Omental fat pad (tissue), 4 donors: ENCODE results near the gene PHF20. TPM values are rescaled to one million over a fixed set of nuclear protein-coding genes. Genes with fewer than 3 reads are reported as not detected.

Source experiments
- ATAC-seq: fragments of 150-250 bp; one replicate; pipeline ENCODE4 v1.9.1; 2016; ENCODE audit warnings: mild to moderate bottlenecking, moderate library complexity; ENCODE audit not compliant: low FRiP score
- DNase-seq: peaks from one replicate; pipeline ENCODE4 v3.0.0-alpha.2; 2019; ENCODE audit warnings: low spot score
- total RNA-seq, 4 donors: library from RNA; depleted of rRNA; stranded (reverse); fragments of >200 nt; gene quantifications; one replicate each; pipeline ENCODE4 v1.1.0, GENCODE V29; 2016
- TF ChIP-seq, protein P1 (sequence below), 3 donors: fragments of 450-650 bp; IDR thresholded peaks; one replicate each; pipeline ENCODE4 v1.5.1; 2016 to 2017; ENCODE audit warnings: antibody characterized with exemption in 3 of 3, mild to moderate bottlenecking in 3 of 3, moderate library complexity in 2 of 3

The PHF20 gene
- total RNA-seq, 4 donors from 2014 or later = 51.0 to 71.7 (median 54.8) TPM

DNA sequence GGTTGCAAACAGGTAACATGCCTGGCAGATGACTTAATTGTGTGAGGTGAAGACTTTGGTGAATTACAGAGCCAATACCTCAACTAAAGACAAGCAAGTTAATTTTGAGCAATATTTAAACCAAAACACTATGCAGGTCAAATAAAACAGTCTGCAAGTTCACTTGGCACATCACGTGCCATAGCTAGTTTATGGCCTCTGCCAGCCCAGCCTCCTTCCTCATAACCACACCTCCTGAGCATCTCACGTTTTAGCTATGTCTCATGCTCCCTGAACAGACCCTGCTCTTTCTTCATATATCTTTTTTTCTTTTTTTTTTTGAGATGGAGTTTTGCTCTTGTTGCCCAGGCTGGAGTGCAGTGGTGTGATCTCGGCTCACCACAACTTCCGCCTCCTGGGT, 192.1 kb downstream of the PHF20 start:
- ATAC-seq (no peak), DNase-seq (no peak)
- TF ChIP-seq, protein P1, sequence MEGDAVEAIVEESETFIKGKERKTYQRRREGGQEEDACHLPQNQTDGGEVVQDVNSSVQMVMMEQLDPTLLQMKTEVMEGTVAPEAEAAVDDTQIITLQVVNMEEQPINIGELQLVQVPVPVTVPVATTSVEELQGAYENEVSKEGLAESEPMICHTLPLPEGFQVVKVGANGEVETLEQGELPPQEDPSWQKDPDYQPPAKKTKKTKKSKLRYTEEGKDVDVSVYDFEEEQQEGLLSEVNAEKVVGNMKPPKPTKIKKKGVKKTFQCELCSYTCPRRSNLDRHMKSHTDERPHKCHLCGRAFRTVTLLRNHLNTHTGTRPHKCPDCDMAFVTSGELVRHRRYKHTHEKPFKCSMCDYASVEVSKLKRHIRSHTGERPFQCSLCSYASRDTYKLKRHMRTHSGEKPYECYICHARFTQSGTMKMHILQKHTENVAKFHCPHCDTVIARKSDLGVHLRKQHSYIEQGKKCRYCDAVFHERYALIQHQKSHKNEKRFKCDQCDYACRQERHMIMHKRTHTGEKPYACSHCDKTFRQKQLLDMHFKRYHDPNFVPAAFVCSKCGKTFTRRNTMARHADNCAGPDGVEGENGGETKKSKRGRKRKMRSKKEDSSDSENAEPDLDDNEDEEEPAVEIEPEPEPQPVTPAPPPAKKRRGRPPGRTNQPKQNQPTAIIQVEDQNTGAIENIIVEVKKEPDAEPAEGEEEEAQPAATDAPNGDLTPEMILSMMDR (IDR thresholded peaks at IDR 0.05) = no peak

DNA sequence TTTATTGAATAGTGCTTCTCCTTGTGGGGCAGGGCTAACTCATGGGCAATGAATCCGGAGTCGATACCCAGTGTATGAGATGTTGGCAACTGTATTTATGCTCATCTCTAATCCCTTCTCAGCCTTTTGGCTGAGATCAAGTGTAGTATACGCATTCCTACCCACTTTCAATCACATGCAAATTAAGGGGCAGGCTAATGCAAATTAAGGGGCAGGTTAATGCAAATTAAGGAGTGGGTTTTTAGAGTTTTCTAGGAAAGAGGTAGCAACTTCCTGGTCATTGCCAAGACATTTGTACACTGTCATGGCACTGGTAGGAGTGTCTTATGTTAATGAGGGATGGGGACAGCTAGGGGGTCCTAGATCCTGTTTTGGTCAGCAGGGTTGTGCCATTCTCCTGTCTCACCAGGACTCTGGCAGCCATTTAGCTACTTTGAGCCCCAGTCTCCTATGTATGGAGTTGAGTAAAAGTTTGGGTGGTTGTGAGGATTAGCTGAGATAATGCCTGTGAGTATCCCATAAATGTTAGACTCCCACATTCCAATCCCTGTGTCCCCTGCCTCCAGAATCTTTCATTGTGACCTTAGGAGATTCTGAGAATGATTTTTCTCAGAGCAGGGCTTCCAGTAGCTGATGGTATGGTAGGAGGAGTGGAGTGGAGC, 196.3 kb downstream of the PHF20 start, which contains the start of gene CNBD2:
TSS of gene CNBD2 (plus strand) at position 612 of the 662 bp plus-strand sequence. CDS start 173 bp downstream, outside the sequence.
- ATAC-seq = no peak
- DNase-seq = no peak
- TF ChIP-seq, protein P1 (IDR thresholded peaks at IDR 0.05) = no peak

DNA sequence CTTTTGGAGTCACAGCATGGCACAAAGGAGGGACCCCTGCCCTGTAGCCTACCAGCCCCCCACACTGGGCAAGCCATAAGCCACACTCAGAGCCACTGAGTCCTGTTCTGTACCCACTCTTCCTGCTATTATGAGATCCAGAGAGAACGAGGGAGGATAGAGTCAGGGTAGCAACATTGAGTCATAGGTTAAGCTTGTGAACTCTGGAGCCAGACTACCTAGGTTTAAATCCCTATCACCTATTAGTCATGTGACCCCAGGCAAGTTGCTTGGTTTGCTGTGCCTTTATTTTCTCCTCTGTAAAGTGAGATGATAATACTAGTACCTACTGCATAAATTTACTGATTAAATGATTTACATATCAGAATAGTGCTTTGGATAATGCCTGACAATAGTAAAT, 197.1 kb downstream of the PHF20 start:
- DNase-seq (no peak), ATAC-seq (no peak)
- TF ChIP-seq, protein P1 (IDR thresholded peaks at IDR 0.05) = no peak

DNA sequence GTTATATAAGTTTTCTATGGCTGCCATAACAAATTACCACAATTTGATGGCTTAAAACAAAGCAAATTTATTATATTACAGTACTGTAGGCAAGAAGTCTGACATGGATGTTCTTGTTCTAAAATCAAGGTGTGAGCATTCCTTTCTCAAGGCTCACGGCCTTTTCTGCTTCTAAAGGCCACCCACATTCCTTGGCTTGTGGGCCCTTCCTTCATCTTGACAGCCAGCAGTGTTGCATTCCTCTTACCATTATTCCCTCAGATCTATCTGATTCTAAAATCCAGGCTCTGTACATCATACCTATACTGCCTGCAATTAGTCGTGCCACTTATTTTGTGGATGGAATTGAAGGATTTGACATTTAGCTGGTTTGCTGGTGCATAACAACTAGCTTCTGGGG, 200.2 kb downstream of the PHF20 start:
- ATAC-seq (no peak), DNase-seq (no peak)
- TF ChIP-seq, protein P1 (IDR thresholded peaks at IDR 0.05) = no peak

DNA sequence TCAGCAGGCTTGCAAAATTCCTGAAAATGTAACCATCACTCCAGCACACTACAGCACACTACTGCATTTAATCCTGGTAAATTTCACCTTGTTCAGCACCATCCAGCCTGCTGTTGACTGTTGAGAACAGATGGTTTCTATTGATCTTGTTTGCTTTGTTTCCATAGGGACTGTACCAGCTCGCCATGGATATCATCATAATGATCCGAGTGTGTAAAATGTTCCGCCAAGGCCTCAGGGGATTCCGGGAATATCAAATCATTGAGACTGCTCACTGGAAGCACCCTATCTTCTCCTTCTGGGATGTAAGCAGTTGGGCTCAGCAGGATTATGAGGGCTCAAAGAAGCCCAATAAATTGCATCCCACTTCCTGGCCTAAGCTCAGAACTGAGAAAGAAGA, 200.6 kb downstream of the PHF20 start:
- DNase-seq (no peak), ATAC-seq (no peak)
- TF ChIP-seq, protein P1 (IDR thresholded peaks at IDR 0.05) = no peak

DNA sequence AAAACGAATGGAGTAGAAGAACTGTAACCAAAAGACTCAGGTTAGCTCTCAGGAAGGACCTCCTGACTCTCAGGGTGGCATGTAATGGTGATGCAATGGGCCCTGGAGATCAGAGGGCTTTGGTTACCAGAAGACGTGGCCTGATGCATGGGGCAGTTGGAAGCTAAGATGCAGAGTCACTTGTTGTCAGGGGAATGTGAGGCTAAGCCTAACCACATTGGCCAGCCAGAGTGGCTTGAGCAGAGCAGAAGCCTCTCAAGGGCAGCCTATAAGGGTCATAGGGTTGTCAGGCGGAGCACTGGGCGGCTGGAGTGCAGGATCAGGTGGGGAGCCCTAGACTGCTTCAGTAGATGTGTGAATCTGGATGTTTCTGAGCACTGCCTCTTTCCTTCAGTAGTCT, 202.4 kb downstream of the PHF20 start:
- DNase-seq (no peak), ATAC-seq (no peak)
- TF ChIP-seq, protein P1 (IDR thresholded peaks at IDR 0.05) = no peak
